HG02938 (cell line): ENCODE measurements around the gene LCN10.
"Not testable (repeated sequence)": the region's sequence is repeated elsewhere in the genome, so short reads cannot be mapped to it uniquely, and the experiment has no call there.

Source experiments
- ATAC-seq: cut with Tn5 transposase; IDR thresholded peaks from one replicate; pipeline ENCODE4 v1.9.1; 2021; ENCODE audit warnings: mild to moderate bottlenecking, moderate library complexity; ENCODE audit not compliant: unreplicated experiment

Gene LCN10

DNA sequence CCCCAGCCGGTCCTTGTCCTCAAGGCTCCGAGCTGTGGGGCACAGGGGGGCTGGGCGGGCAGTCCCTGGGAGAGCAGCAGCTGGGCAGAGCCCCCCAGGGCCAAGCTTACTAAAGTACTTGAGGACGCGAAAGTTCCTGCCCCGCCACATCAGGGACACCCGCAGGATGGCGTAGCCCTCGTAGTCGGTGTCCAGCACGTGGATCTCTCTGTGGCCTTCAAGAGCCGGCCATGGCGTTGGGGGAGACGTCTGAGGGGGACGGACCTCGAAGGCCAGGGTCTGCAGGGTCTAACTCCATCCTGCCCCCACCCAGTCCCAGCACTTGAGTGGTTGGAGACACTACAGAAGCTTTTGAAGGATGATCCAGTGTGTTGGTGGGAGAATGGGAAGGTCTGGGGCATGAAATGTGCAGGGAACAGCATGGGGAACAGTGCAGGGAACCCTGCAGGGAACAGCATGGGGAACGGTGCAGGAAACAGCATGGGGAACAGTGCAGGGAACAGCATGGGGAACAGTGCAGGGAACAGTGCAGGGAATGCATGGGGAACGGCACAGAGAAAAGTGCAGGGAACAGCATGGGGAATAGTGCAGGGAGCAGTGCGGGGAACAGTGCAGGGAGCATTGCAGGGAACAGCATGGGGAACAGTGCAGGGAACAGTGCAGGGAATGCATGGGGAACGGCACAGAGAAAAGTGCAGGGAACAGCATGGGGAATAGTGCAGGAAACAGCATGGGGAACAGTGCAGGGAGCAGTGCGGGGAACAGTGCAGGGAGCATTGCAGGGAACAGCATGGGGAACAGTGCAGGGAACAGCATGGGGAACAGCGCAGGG is 12.8 kb upstream of the LCN10 start:
- not testable (repeated sequence) for ATAC-seq

DNA sequence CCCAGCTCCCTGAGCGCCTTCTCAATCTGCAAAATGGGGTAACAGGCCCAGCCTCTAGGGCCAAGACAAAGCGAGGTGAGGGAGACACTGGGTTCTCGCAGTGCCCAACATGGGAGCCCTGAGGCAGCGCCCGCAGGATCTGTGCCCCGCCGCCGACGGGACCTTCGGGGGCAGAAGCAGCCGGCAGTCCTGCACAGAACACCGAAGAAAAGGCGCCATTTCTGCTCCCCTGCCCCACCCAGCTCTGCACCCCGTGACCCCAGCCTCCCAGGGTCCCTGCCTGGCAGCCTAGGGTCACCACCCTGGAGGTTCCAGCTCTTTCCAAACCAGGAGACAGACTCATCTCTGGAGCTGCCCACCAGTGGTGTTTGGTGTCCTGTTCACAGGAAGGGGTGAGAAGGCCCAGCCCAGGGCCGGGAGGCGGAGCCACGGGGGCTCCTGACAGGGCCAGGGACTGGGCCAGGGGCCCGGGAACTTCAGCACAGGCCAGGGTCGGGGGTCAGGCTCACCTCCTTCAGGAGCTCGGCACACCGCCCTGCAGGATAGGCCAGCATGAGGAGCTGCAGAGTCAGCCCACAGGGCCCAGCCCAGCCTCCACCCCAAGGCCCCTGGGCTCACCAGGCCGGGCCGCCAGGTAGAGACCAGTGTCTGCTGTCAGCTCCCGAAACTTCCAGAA is 12.0 kb upstream of the LCN10 start:
- no peak for ATAC-seq

DNA sequence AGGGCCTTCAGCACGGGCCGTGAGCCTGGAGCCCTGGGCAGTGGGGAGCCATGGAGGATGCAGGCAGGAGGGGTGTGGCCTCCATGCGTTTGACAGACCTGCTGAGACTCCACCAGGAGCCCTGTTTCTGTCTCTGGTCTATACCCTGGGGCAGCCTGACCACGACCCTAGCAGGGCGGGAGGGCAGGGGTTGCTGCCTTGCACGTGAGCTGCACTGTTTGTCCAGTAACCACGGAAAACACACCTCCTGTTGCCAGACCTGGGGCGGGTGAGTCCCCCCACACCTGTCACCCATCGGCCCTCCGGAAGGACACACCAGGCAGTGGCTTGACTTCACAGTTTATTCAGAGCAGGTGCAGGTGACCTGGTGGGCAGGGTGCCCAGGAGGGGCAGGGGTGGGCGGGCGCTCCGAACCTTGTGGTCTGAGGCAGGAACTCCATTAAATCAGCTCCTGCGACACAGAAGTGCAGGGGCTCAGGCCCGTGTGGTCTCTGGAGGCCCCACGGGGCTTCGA is 11.4 kb upstream of the LCN10 start:
- ATAC-seq: no peak

DNA sequence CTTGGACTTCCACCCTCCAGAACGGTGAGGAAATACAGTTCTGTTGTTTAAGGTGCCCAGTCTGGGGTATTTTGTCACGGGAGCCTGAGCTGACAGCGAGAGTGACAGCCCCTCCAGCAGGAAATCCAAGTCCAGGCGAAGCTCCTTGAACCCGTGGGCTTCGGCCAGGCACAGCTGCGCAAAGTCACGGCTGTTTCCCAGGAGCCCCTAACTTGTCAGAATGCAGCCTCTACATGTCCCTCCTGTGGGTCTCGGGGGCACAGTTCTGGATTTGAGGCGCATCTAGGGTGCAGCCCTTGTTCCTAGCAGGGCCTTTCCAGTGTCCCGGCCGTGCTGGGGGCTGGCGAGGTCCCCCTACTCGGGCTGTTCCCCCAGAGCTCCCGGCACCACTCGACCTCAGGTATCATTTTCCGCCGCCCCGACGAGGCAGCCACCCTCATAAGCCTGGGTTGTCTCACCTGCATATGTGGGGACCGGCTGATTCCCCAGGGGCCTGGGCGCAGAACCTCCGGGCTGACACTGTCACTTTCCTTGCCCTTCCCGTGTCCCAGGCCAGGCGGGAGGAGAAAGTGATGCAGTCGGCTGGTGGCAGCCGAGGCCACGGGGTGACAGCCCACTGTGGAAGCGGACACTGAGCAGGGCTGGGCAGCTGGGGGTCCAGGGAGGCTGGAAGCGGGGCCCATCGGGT is 10.8 kb upstream of the LCN10 start:
- ATAC-seq: no peak

DNA sequence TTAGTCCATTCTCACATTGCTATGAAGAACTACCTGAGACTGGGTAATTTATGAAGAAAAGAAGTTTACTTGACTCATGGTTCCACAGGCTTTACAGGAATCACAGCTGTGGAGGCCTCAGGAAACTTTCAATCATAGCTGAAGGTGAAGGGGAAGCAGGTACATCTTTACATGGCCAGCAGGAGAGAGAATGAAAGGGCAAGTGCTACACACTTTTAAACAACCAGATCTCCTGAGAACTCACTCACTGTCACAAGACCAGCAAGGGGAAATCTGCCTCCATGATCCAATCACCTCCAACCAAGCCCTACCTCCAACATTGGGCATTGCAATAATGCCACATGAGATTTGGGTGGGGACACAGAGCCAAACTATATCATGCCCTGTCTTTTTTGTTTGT is 9.1 kb upstream of the LCN10 start:
- no peak for ATAC-seq

DNA sequence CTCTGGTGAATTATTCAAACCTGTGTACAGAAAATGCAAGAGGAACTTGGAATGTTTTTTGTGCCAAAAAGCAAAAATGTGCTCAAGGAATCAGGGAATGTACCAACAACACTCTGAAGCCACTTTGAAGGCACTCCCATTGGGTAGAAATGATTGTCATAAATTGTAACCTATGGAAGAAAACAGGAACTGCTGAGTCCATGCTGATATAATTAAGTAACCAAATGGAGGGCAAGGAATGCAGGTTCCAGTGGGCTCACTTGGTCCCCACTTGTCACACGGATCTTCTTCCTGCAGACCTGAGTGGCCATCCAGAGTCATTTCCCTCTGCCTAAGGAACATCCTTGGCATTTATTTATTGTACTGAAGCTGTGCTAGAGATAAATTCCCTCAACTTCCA is 8.5 kb upstream of the LCN10 start:
- ATAC-seq: no peak

DNA sequence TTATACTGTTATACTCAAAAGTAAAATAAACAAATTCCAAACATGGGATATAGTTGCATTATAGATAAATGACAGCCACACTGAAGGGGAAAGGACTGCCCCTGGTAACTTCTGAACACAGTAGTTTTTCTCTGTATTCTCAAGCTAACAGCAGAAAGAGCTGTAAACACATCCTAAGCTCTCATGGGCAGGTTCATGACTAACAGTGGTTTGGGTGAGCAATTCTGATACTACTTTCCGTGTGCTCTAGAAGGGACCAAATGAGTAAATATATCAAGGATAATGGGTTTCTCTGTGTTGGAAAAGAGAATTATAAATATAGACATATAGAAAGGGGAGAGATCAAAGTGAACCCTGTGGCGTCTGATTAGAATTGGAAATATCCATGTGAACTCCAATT is 7.8 kb upstream of the LCN10 start:
- ATAC-seq: no peak

DNA sequence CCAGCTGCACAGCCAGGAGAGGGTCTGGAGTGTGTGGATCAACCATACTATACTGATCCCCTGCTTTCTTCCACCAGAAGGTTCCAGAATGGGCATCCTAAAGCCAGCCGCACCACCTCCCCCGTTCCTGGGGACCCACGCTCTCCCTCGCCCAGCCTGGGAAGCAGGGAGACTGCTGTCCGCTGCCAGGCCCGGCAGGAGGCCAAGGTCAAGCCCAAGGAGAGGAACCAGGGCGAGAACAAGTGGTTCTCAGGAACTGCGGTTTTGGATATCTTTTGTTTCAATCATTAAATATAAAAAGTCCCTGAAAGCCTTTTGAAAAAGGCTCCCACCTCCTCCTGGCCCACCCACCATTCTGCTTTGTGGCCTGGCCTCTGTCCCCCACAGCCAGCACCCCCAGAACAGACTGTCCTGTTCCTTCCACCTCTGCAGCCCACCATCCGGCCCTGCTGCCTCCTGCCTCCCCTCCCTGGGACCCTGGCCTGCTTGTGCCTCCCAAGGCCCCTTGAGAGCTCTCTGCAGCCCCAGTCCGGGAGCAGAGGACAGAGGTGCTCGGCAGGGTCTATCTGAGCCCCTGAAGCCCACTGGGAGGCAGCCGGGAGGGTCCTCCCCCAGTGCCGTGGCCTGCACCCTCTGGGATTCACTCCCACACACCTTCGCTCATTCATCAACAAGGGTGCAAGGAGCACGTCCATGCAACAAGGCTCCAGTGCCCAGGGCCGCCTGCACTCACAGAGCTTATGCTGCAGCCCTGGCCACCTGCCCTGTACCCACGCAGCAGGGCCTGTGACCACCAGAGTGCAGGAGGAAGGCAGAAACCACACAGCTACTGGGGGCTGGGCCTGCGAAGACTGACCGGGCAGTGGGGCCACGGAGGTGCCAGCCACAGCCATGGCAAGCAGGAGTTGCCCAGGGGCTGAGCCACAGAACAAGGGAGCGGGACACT is 6.2 kb upstream of the LCN10 start:
- no peak for ATAC-seq

DNA sequence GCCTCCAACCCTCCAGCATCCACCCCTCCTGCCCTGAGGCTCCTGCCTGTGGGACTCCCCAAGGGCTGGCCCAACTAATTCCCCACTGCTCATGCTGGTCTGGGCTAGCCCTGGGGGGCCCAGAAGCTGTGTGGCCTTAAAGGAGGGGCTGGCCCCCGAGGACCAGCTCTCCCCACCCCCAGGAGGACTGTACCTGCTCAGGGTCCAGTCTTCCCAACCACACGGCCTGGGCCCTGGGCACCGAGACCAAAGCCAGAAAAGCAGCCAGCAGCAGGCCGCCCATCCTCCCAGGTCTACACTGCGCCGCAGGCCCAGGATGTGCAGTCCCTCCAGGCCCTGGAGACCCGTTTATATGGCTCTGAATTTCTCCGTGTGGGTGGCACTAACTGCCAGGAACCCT is 5.5 kb upstream of the LCN10 start, which contains the start of gene LCN6:
Gene LCN6, minus strand, starts transcription at position 325 of the 400 bp plus-strand sequence. Its CDS starts 42 bp downstream, at position 283.
- no peak for ATAC-seq

DNA sequence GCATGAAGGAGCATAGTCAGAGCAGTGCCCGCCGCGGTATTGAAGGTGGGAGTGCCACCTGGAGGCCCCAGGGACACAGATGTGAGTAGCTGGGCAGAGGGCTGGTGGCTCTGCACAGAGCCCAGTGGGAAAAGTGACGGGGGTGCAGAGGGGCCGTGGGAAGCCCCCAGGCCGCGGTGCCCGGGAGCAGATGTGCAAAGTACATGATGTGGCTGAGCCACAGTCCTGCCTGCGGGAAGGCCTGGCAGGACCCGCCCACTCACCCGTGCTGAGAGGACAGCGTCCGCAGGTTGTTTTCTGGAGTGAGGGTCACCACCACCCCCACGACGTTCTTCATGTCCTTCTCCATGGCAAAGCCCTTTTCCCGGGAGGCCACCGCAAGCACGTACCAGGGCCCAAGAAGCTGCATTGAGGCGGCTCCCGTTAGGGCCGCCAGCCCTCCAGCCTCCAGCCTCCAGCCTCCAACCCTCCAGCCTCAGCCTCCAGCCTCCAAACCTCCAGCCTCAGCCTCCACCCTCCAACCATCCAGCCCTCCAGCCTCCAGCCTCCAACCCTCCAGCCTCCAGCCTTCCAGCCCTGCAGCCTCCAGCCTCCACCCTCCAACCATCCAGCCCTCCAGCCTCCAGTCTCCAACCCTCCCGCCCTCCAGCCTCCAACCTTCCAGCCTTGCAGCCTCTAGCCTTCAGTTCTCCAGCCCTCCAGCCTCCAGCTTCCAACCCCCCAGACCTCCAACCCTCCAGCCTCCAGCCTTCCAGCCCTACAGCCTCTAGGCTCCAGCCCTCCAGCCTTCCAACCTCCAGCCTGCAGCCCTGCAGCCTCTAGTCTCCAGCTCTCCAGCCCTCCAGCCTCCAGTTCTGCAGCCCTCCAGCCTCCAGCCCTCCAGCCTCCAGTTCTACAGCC is 4.7 kb upstream of the LCN10 start:
- ATAC-seq: no peak

DNA sequence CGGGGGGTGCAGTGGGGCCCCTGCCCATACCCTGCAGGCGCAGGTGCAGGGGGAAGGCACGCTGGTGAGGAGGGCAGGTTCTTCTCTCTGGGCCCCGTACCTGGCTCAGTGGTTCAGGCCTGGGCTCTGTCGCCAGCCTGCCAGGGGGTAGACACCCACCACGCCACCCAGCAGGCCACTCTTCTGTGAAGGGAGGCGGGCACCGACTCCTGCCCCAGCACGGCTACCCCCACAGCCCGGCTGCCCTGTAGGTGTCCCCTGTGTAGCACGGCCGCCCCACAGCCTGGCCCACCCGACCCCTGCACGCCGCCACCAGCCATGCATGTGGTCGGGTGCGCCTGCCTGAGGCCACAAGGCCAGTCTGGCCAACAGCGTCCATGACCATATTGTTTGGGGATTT is 3.9 kb upstream of the LCN10 start:
- no peak for ATAC-seq

DNA sequence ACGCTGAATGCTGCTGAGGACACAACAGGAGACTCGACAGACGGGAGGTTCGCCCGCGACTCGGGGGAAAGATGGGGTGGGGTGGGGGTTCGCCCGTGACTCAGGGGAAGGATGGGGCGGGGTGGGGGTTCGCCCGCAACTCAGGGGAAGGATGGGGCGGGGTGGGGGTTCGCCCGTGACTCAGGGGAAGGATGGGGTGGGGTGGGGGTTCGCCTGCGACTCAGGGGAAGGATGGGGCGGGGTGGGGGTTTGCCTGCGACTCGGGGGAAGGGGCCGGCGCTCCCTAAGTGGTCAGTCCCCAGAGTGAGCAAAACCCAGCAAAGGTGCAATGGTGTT is 3.4 kb upstream of the LCN10 start:
- ATAC-seq: no peak

DNA sequence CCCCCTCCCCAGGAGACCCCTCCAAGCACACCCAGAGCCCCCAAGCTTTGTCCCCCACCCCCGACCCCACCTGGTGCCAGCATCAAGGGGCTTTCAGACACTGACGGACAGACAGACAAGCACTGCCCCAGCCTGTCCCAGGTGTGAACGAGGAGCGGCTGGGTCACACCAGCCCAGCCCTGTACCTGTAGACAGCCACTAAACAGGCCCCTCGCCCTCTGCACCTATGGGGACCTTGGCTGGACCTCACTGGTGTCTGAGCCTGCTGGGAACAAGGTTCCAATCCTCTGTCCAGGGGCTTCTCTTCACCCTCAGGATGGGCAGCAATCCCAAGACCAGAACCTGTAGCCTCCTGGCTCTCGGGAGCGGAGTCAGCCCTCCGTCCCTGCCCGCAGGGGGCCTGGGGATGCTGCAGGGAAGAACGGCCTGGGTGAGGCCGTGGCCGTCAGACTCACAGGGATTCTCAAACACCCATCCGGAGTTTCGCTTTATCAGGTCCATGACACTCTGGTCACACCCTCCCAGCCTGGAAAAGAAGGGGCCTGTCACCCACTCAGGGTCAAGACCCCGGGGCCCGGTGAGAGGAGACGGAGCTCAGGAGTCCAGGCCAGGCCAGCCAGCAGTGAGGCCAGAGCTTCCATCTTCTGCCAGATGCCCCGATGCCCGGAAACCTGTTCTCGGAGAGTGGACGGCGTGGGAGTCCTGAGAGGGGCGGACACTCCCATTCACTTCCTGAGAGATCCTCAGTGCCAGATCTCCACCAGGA is 2.8 kb upstream of the LCN10 start:
- no peak for ATAC-seq

DNA sequence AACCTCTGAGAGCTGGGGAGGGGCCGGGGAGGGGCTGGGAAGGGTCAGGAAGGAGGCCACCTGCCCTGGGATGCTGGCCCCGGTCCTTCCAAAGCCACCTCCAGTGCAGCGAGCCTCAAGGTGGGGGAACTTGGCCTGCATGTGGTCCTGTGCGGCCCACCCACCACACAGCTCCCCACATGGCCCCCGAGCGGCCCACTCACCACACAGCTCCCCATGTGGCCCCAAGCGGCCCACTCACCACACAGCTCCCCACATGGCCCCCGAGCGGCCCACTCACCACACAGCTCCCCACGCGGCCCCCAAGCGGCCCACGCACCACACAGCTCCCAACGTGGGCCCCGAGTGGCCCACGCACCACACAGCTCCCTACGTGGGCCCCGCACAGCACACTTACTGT is 2.0 kb upstream of the LCN10 start:
- no peak for ATAC-seq

DNA sequence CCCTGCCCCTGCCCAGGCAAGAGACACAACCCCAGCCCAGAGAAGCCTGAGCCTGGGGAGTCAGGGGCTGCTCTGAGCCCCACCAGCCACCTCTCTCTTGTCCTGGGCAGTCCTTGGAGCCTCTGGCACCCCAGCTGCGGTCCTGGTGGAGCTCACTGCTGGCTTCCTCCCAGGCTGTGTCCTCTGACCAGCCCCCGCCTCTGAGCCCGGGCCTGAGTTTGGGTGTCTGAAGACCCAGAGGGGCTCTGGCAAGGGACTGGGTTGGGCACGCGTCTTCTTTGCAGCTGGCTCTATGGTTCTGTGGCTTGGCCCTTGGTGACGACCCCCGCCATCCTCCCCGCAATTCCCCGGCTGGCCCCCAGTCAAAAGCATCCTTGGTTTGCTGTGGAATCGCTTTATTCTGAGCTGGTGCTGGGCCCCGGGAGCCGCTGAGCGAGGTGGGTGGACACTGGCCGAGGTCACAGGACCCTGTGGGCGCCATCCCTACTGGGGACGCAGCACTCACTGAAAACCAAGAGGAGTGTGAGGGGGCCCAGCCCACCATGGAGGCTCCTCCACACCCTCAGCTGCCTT is 985 bp upstream of the LCN10 start:
- ATAC-seq: no peak

DNA sequence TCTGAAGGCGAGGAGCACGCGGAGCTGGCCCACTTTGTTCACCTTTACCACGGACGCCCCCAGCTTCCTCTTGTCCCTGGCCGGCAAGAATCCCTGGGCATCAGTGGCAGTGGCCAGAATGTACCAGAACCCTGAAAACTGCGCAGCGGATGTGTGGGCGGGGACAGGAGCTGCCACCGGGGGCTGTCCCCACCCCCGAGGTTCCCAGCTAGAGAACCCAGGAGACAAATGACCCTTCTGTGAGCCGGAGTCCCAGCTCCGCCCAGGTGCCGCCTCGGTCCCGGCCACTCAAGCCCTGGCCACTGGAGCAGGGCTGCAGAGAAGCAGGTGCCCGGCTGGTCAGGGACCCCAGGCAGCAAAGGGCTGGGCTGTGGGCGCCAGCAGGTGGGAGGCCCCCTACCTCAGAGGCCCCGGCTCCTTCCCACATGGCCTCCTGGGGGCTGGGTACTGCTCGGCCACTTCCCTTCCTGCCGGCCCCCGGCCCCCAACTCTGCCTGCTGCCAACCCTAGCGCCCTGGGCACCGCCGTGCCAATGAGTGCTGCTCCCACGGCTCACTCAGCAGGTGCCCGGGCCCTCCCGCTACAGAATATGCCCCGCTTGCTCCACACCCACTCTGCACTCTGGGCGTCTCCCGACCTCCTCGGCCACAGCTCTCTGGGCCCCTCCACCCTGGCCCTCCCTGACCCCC is 713 bp downstream of the LCN10 start:
- no peak for ATAC-seq

DNA sequence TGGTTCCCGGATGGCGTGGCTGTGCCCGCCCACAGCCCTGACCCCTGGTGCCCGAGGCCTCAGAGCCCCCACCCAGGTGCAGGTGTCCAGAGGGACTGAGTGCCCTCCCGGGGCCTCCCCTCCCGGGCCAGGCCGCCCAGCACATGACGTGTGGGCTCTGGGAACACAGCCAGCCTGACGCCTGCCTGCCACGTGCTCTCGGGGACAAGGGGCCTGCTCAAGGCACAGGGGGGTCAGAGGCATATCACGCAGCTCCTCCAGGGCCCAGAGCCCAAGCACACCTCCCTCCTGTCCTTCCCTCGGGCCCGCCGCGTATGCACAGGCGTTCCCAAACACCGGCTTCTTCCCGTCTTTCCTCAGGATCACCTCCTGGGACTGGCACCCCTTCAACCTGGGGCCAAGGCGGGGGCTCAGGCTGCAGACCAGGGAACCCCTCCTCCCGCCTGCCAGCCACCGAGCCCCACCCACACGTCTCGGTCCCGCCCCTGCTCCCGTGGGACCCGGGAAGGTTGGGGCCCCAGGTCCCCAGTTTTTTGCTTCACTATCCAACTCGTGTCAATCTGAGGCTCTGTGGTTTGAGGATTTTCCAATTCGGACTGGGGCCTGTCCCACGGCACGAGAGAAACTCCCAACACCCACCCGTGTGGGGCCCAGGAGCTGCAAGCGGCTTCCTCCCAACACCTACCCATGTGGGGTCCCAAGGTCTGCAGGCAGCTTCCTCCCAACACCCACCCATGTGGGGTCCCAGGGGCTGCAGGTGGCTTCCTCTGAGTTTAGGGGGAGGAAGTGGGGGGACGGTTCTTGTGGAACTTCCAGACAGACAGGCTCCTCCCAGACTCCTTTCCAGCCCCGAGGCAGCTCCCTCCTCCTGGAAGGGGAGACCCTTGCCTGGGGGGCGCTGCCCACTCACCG is 1.5 kb downstream of the LCN10 start:
- no peak for ATAC-seq
